PFSK-1 (cell line): Measurements from ENCODE around the gene TCEANC.

ENCODE experiments used
- FOXP2 ChIP-seq: optimal IDR thresholded peaks from 2 replicates; pipeline ENCODE3; 2011; ENCODE audit warnings: borderline replicate concordance, control low read depth, inconsistent platforms; ENCODE audit not compliant: insufficient read depth; ENCODE audit errors: extremely low read length, extremely low read depth
- POLR2AphosphoS5 ChIP-seq: IDR thresholded peaks from 2 replicates; pipeline ENCODE4 v1.6.1; 2012; ENCODE audit warnings: low read depth, mild to moderate bottlenecking, control low read depth, low read length, moderate library complexity
- REST ChIP-seq, 2 experiments: IDR thresholded peaks; 2 replicates each; pipeline versions ENCODE4 v1.6.1 to v1.8.0; 2011 to 2012; ENCODE audit warnings: low read depth in 2 of 2, low read length in 2 of 2, control low read depth in 1 of 2, inconsistent platforms in 1 of 2, mild to moderate bottlenecking in 1 of 2, moderate library complexity in 1 of 2; ENCODE audit not compliant: insufficient read depth in 1 of 2

DNA sequence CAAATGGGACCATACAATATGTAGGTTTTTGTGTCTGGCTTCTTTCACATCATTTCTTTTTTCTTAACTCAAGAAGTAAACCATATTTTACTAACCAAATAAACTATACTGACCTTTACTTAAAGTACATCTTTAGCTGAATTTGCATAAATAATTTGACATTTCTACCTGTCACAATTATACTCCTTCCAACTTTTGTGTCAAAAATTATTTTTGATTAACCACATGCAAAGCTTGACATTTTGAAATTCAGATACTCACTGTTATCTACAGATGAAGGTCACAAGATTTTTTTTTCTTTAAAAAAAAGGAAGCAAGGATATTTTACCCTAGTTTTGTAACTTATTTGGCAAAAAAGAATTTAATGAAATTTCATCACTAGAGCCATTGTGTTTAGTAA lies 23.9 kb downstream of the TCEANC start:
- TF ChIP-seq REST (IDR thresholded peaks at IDR 0.05; ENCODE audit: insufficient read depth in 1 of 2, low read depth in 2 of 2, low read length in 2 of 2), result no peak
- no peak for TF ChIP-seq POLR2AphosphoS5
- no peak for TF ChIP-seq FOXP2
